Measurements from ENCODE around the gene CTSF. TPM values are rescaled to one million over a fixed set of nuclear protein-coding genes. Genes with fewer than 3 reads are reported as not detected.

CTSF gene
- total and polyA plus RNA-seq, 3 donors from 2014 or later, result 125 to 242 (median 164) TPM

GRCh38 chr11:66570079-66570849 is 1.9 kb upstream of the CTSF start:
- no peak overlapping the region for H3K27ac ChIP-seq
- H3K9me3 ChIP-seq, result no peaks in the 10 kb centered on the region
- no peaks in the 10 kb centered on the region for H3K4me1 ChIP-seq
- no peak overlapping the region for H3K4me3 ChIP-seq
- 63 to 75% methylated on average over 5 of the region's 5 CpGs for WGBS, 2 donors
- intact Hi-C loops (cut with DNase I; ENCODE audit: low total_unique reads), result no loop called here
- no peaks in the 10 kb centered on the region for H3K27me3 ChIP-seq
- H3K36me3 ChIP-seq (ENCODE audit: low read depth, missing control alignments), result no peaks in the 10 kb centered on the region
- TF ChIP-seq CTCF (IDR thresholded peaks at IDR 0.05) (no peak), POLR2A (IDR thresholded peaks at IDR 0.05) (no peak)
- DNase-seq, result no peak

- no peak overlapping the region for H3K4me3 ChIP-seq
- H3K27me3 ChIP-seq, result no peaks in the 10 kb centered on the region
- intact Hi-C loops (cut with DNase I; ENCODE audit: low total_unique reads), result no loop called here
- 52 to 65% methylated on average over 7 of the region's 7 CpGs for WGBS, 2 donors
- TF ChIP-seq CTCF (IDR thresholded peaks at IDR 0.05), result no peak
- no peak for TF ChIP-seq POLR2A (IDR thresholded peaks at IDR 0.05)
- no peaks in the 10 kb centered on the region for H3K4me1 ChIP-seq
- no peak overlapping the region for H3K27ac ChIP-seq
- H3K9me3 ChIP-seq, result no peaks in the 10 kb centered on the region
- H3K36me3 ChIP-seq (ENCODE audit: low read depth, missing control alignments), result no peaks in the 10 kb centered on the region
- no peak for DNase-seq
These were observed 670 bp upstream of the CTSF start for GRCh38 chr11:66569076-66569475.

DNA sequence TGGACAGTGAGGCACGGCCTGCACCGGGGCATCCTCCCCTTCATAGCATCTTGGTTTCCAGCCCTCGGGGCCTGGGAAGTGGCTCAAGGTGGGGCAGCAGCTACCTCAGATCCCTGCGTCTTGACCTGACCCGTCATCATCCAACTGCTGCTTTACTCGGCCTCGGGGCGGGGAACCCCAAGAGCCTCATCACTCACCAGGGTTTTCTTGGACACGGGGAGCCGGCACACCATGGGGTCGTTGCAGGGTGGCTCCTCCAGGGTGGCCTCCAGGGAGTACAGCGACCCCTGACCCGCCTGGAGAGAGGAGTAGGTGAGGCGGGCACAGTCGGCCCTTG is 651 bp downstream of the CTSF start:
- WGBS, 2 donors, result 25 to 80% methylated on average over 3 to 15 of the region's 15 CpGs

GRCh38 chr11:66566221-66566620 is 2.2 kb downstream of the CTSF start:
- WGBS, 2 donors, result 95 to 98% methylated on average over 8 of the region's 8 CpGs
- TF ChIP-seq CTCF (IDR thresholded peaks at IDR 0.05), result no peak
- intact Hi-C loops (cut with DNase I; ENCODE audit: low total_unique reads), result no loop called here
- H3K27ac ChIP-seq, result no peak overlapping the region
- no peak overlapping the region for H3K4me3 ChIP-seq
- H3K4me1 ChIP-seq, result no peaks in the 10 kb centered on the region
- no peak for DNase-seq
- H3K36me3 ChIP-seq (ENCODE audit: low read depth, missing control alignments), result no peaks in the 10 kb centered on the region
- no peaks in the 10 kb centered on the region for H3K9me3 ChIP-seq
- no peaks in the 10 kb centered on the region for H3K27me3 ChIP-seq

More for the DNA sequence above, 651 bp downstream of the CTSF start:
- Histone ChIP-seq H3K27ac (peak overlapping the region in 1 of 2 donors; percentile 61), H3K27me3 (no peaks in the 10 kb centered on the region), H3K4me3 (peak overlapping the region; percentile 60 to 66), H3K4me1 (no peaks in the 10 kb centered on the region), H3K9me3 (no peaks in the 10 kb centered on the region), H3K36me3 (ENCODE audit: low read depth, missing control alignments) (no peaks in the 10 kb centered on the region)
- DNase-seq, result no peak
- TF ChIP-seq POLR2A (IDR thresholded peaks at IDR 0.05) (no peak), CTCF (IDR thresholded peaks at IDR 0.05) (no peak)
- intact Hi-C loops (cut with DNase I; ENCODE audit: low total_unique reads), result no loop called here

- Histone ChIP-seq H3K27me3 (no peaks in the 10 kb centered on the region), H3K36me3 (ENCODE audit: low read depth, missing control alignments) (no peaks in the 10 kb centered on the region), H3K4me1 (no peaks in the 10 kb centered on the region), H3K9me3 (no peaks in the 10 kb centered on the region), H3K27ac (no peak overlapping the region), H3K4me3 (no peak overlapping the region)
- TF ChIP-seq POLR2A (IDR thresholded peaks at IDR 0.05) (no peak), CTCF (IDR thresholded peaks at IDR 0.05) (no peak)
- DNase-seq, result no peak
- 93 to 94% methylated on average over 4 to 5 of the region's 5 CpGs for WGBS, 2 donors
- intact Hi-C loops (cut with DNase I; ENCODE audit: low total_unique reads), result no loop called here
These were observed 3.4 kb downstream of the CTSF start for GRCh38 chr11:66564984-66565383.
